Testis (tissue), 3 donors: ENCODE data around the gene CIPC. TPM values are rescaled to one million over a fixed set of nuclear protein-coding genes. Genes with fewer than 3 reads are reported as not detected.

Experiments used
- DNase-seq: peaks from one replicate; pipeline ENCODE4 v3.0.0-alpha.2; 2019
- H3K27ac ChIP-seq, 2 donors: fragments of 200-600 bp; sonication (generic); one replicate each; pipeline ENCODE4 v1.5.1; 2019
- H3K27me3 ChIP-seq: fragments of 200-600 bp; sonication (generic); one replicate; pipeline ENCODE4 v1.5.1; 2019
- H3K36me3 ChIP-seq: fragments of 200-600 bp; sonication (generic); one replicate; pipeline ENCODE4 v1.5.1; 2017; ENCODE audit warnings: low read depth; ENCODE audit errors: missing control alignments
- H3K4me1 ChIP-seq: fragments of 200-600 bp; sonication (generic); one replicate; pipeline ENCODE4 v1.5.1; 2019
- H3K4me3 ChIP-seq, 2 donors: fragments of 200-600 bp; sonication (generic); one replicate each; pipeline ENCODE4 v1.5.1; 2017 to 2019
- H3K9me3 ChIP-seq: fragments of 200-600 bp; sonication (generic); one replicate; pipeline ENCODE4 v1.5.1; 2017
- POLR2A ChIP-seq: fragments of 450-650 bp; IDR thresholded peaks from one replicate; pipeline ENCODE4 v1.6.1; 2017; ENCODE audit warnings: antibody characterized with exemption, mild to moderate bottlenecking, moderate library complexity
- WGBS, 2 donors: methylation state at CpG; one replicate each; pipeline ENCODE4 v1.1.5; 2018; 5-methylcytosine and 5-hydroxymethylcytosine counted together
- intact Hi-C: fragments of 100-400 bp; cut with DNase I; formaldehyde crosslinking; loops from one replicate; pipeline ENCODE4 v1.15.1; 2023; ENCODE audit warnings: low total_unique reads
- polyA plus RNA-seq: library from polyadenylated mRNA; stranded (reverse); fragments of 350-450 nt; fragmentation: Illumina TruSeq; extraction: RNeasy Lipid Tissue Mini Kit (QIAGEN cat#74804); gene quantifications from one replicate; pipeline ENCODE4 v1.2.3, GENCODE V29; 2014; ENCODE audit warnings: low read depth, low replicate concordance; ENCODE audit not compliant: insufficient read depth
- total RNA-seq, 2 donors: library from RNA; depleted of rRNA; stranded (reverse); fragments of >200 nt; gene quantifications; one replicate each; pipeline ENCODE4 v1.2.3, GENCODE V29; 2016
- TF ChIP-seq, protein P1 (sequence below), 3 experiments: fragments of 450-650 bp in 2 of 3; fragments of 200-600 bp in 1 of 3; sonication (generic) in 1 of 3; IDR thresholded peaks; one replicate each; pipeline ENCODE4 v1.5.1; 2016 to 2019; ENCODE audit warnings: antibody characterized with exemption in 3 of 3, mild to moderate bottlenecking in 2 of 3, moderate library complexity in 1 of 3

The CIPC gene
- total and polyA plus RNA-seq, 3 donors from 2014 or later = 23.4 to 48.3 (median 44.5) TPM

DNA sequence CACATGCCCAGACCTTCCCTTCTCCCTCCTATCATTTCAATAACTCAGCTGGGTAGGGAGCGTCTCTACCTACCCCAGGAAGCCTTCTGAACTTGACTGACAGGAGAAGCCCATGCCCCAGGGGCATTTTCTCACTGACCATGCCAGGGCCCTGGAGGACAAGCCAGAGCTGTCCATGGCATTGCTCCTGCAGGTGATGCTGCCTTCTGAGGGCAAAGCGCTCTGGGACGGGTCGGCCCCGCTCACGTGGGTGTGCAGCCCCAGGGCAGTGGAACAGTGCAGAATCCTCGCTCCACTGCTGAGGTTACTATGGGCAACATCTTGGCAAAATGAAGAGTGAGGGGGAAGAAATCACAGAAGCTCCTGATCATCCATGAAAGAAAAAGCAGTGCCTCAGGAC lies 28.5 kb upstream of the CIPC start:
- DNase-seq = no peak
- H3K4me1 ChIP-seq = peaks cover 23% of the 10 kb centered on the region
- no peaks in the 10 kb centered on the region for H3K36me3 ChIP-seq
- no peaks in the 10 kb centered on the region for H3K9me3 ChIP-seq
- intact Hi-C loops = loop anchor here (5.0 kb wide), 1 partner anchor 192 kb away; no protein-coding TSS in a partner anchor
- 68 to 85% methylated on average over 5 to 7 of the region's 7 CpGs for WGBS, 2 donors
- H3K4me3 ChIP-seq = no peak overlapping the region
- H3K27me3 ChIP-seq = no peaks in the 10 kb centered on the region
- H3K27ac ChIP-seq = peak overlapping the region in 1 of 2 donors; percentile 72
- TF ChIP-seq POLR2A = no peak
- TF ChIP-seq, protein P1, sequence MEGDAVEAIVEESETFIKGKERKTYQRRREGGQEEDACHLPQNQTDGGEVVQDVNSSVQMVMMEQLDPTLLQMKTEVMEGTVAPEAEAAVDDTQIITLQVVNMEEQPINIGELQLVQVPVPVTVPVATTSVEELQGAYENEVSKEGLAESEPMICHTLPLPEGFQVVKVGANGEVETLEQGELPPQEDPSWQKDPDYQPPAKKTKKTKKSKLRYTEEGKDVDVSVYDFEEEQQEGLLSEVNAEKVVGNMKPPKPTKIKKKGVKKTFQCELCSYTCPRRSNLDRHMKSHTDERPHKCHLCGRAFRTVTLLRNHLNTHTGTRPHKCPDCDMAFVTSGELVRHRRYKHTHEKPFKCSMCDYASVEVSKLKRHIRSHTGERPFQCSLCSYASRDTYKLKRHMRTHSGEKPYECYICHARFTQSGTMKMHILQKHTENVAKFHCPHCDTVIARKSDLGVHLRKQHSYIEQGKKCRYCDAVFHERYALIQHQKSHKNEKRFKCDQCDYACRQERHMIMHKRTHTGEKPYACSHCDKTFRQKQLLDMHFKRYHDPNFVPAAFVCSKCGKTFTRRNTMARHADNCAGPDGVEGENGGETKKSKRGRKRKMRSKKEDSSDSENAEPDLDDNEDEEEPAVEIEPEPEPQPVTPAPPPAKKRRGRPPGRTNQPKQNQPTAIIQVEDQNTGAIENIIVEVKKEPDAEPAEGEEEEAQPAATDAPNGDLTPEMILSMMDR (IDR thresholded peaks at IDR 0.05) = no peak

DNA sequence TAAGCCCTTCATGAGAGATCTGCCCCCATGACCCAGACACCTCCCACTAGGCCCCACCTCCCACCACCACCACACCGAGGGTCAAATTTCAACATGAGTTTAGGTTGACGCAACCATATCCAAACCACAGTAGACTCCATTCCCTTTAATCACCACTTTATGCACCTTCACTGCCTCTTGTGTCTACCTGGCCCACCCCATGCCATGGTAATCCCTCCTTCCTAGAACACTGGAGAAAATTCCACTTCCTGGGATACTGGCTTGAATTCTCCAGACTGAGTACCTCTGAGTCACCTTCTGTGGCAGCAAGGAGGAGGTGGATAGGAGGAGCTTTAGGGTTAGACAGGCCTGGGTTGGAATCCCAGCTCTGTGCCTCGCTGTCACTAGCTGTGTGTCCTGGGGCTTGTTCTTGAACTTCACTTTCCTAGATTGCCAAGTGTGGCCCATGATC lies 26.1 kb upstream of the CIPC start:
- Histone ChIP-seq H3K36me3 (no peaks in the 10 kb centered on the region), H3K9me3 (no peaks in the 10 kb centered on the region), H3K27ac (no peak overlapping the region), H3K27me3 (no peaks in the 10 kb centered on the region), H3K4me3 (no peak overlapping the region), H3K4me1 (peaks cover 32% of the 10 kb centered on the region)
- TF ChIP-seq, protein P1 (IDR thresholded peaks at IDR 0.05) = no peak
- no peak for TF ChIP-seq POLR2A
- intact Hi-C loops = no loop called here
- 91 to 93% methylated on average over 3 of the region's 3 CpGs for WGBS, 2 donors
- no peak for DNase-seq

DNA sequence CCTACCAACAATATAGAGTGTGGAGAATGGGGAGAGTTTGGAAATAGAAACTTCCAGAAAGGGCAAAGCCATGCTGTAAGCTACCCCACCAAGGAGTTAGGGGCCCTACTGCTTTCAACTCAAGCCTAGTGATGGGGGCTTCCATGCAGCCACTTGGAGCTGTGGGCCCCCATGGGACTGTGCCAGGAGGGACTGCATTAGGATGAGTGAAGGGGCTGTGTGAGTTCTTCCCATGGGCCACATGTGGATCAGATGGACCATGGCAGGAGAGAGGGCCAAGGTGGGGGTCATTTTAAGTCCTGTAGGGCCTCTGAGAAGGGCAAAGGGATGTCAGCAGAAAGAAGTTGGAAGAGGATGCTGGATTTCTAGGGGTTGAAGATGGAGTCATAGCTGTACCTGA lies 23.1 kb upstream of the CIPC start:
- no peak for DNase-seq
- H3K27ac ChIP-seq = peak overlapping the region in 1 of 2 donors; percentile 90
- H3K9me3 ChIP-seq = no peaks in the 10 kb centered on the region
- H3K36me3 ChIP-seq = no peaks in the 10 kb centered on the region
- H3K27me3 ChIP-seq = no peaks in the 10 kb centered on the region
- TF ChIP-seq, protein P1 (IDR thresholded peaks at IDR 0.05) = no peak
- TF ChIP-seq POLR2A = no peak
- no peak overlapping the region for H3K4me3 ChIP-seq
- peaks cover 15% of the 10 kb centered on the region for H3K4me1 ChIP-seq
- intact Hi-C loops = no loop called here

DNA sequence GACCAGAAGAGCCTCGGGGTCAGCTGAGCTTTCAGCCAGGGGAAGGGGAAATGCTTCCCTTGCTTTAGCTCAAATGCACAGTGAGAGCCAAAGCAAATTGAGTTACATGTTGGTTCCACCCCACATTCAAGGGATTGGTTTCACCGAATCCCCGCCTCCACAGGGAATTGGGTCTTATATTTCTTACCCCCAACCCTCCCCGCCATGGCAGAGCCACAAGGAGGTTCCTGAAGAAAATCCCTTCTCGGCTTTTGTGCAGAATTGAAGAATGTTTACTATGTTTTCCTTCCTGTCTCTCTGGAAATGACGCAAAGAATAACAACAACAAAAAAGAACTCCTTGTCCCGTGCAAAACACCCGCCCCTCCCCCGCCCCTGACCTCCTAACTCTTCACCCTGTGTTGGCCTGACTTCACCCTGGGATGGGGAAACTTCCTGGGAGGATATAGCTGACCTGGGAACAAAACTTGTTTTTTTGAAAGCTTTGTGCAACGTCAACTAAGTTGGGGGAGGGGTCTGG lies 21.9 kb upstream of the CIPC start:
- intact Hi-C loops = no loop called here
- peak; percentile 67 for DNase-seq
- 25 to 28% methylated on average over 10 of the region's 10 CpGs for WGBS, 2 donors
- no peaks in the 10 kb centered on the region for H3K36me3 ChIP-seq
- H3K27ac ChIP-seq = peak overlapping the region; percentile 63 to 90
- no peak overlapping the region for H3K4me3 ChIP-seq
- H3K4me1 ChIP-seq = peaks cover 9% of the 10 kb centered on the region
- H3K9me3 ChIP-seq = no peaks in the 10 kb centered on the region
- TF ChIP-seq, protein P1 (IDR thresholded peaks at IDR 0.05) = no peak
- TF ChIP-seq POLR2A = no peak
- H3K27me3 ChIP-seq = no peaks in the 10 kb centered on the region

DNA sequence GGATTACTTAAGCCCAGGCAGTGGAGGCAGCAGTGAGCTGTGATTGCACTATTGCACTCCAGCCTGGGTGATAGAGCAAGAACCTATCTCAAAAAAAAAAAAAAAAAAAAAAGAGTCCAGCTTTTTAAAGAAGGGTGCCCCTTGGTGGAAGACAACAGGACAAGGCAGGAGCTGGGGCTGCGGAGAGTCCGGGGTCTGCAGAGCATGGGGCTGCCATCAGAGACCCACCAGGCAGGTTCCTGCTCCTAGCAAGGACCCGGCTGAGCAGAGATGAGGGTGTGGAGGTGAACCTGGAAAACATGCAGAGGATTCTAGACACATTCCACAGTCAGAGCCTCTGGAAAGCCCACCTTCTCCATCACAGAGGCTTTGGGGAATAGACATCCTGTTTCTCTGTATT lies 21.0 kb upstream of the CIPC start:
- TF ChIP-seq POLR2A = no peak
- TF ChIP-seq, protein P1 (IDR thresholded peaks at IDR 0.05) = no peak
- WGBS, 2 donors = 92 to 93% methylated on average over 3 of the region's 3 CpGs
- no peak for DNase-seq
- Histone ChIP-seq H3K4me1 (peaks cover 9% of the 10 kb centered on the region), H3K36me3 (no peaks in the 10 kb centered on the region), H3K27me3 (no peaks in the 10 kb centered on the region), H3K4me3 (no peak overlapping the region), H3K9me3 (no peaks in the 10 kb centered on the region), H3K27ac (peak overlapping the region; percentile 1 to 90)
- intact Hi-C loops = no loop called here
